GM12891 (cell line): ENCODE measurements around the gene LMCD1.

ENCODE experiments used
- POLR2A ChIP-seq: IDR thresholded peaks from 2 replicates; pipeline ENCODE4 v1.6.1; 2011; ENCODE audit warnings: low read depth, low read length, control low read depth
- POLR2AphosphoS5 ChIP-seq: IDR thresholded peaks from 2 replicates; pipeline ENCODE4 v1.6.1; 2011; ENCODE audit warnings: low read depth, low read length, control low read depth
- POU2F2 ChIP-seq: IDR thresholded peaks from 2 replicates; pipeline ENCODE4 v1.6.1; 2011; ENCODE audit warnings: low read depth, mild to moderate bottlenecking, control low read depth, low read length, moderate library complexity

- TF ChIP-seq POLR2AphosphoS5 (no peak), POLR2A (no peak), POU2F2 (no peak)
These were observed 14.7 kb upstream of the LMCD1 start for GRCh38 chr3:8486936-8487335.
